HG02759 (cell line): ENCODE results near the gene HEATR5B.
A peak's percentile ranks its signal among the peaks of the same experiment; 100 is the strongest.
"Not testable (repeated sequence)": the region's sequence is repeated elsewhere in the genome, so short reads cannot be mapped to it uniquely, and the experiment has no call there.

Experiments
- ATAC-seq: cut with Tn5 transposase; IDR thresholded peaks from one replicate; pipeline ENCODE4 v1.9.1; 2021; ENCODE audit warnings: mild to moderate bottlenecking, moderate library complexity; ENCODE audit not compliant: unreplicated experiment

Gene HEATR5B

GRCh38 chr2:36988008-36988407 is 96.2 kb downstream of the HEATR5B start:
- ATAC-seq, result no peak

DNA sequence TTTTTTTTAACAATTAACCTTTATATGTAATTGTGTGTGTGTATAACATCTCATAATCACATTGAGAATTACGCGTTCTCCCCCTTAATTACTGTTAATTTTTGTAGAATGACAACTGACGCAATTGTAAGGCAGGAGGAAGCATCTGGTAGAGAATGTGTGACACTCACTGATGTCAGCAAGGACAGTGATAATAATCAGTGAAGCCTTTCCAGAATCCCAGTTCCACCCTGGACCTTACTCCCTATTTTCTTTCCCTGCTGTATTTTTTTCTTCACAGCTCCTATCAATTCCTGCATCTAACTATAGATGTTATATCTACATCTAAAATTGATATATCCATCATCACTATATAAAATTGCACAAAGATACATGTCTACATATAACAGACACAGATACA is 101.7 kb downstream of the HEATR5B start:
- no peak for ATAC-seq

DNA sequence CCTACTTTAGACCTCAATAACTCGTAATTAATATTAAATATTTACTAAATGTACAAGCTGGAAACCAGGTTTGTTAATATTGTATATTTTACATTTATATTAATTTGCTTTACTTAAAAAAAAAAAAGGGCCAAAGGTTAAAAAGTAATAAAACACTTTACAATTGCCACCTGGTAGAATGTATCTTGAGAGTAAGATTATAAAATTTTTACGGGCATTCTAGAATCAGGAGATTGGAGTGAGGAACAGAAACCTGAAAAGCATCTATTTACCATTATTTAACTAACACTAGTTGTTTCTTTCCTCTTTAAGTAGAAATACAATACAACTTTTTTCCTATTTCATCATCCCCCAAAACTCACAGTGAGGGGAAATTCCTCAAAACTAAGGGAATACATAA is 102.3 kb downstream of the HEATR5B start:
- ATAC-seq, result no peak

- not testable (repeated sequence) for ATAC-seq
Observed at GRCh38 chr2:36979007-36979406, 105.2 kb downstream of the HEATR5B start.

DNA sequence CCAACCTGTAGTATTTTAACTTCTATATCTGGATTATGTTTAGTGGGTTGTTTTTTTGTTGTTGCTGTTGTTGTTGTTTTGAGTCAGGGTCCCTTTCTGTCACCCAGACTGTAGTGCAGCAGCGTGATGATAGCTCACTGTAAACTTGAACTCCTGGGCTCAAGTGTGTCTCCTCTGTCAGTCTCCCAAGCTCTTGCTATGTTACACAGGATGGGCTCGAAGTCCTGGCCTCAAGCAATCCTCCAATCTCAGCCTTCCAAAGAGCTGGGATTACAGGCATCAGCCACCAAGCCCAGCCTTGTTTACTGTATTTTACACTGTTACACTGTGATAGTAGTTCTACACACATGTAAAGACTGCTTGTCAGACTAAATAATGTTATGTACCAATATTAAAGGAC is 108.1 kb downstream of the HEATR5B start:
- ATAC-seq, result no peak

GRCh38 chr2:36975306-36975705 is 108.9 kb downstream of the HEATR5B start:
- ATAC-seq, result no peak

GRCh38 chr2:36973320-36973719 is 110.9 kb downstream of the HEATR5B start:
- no peak for ATAC-seq

GRCh38 chr2:36971990-36972389 is 112.2 kb downstream of the HEATR5B start:
- ATAC-seq, result no peak

DNA sequence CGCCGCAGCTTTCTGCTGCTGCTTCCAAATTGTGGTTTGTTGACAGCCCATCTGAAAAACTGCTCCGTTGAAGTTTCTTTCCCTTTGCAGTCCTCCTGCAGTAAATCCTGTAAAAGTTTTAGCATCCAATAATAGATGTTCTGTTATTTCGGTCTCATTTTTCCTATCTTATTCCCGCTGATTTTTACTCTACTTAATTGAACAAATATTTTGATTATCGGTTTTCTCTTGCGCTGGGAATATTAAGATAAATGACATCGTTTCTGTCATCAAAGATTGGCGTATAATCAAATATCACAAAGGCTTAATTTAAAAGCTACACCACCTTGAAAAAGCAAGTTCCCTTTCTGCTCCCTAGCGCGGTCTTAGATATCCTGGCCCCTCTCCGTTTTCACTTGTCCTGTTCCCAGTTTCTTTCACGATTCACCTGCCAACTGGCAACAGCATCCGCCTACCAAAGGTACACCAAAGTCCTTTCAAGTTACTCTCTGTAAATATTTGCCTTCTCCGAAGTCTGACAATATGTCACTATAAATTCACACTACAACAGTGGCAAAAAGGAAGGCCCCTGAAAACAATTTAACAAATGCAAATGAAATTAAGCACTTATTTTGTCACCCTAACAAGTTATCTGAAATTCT is 116.8 kb downstream of the HEATR5B start:
- ATAC-seq, result no peak

DNA sequence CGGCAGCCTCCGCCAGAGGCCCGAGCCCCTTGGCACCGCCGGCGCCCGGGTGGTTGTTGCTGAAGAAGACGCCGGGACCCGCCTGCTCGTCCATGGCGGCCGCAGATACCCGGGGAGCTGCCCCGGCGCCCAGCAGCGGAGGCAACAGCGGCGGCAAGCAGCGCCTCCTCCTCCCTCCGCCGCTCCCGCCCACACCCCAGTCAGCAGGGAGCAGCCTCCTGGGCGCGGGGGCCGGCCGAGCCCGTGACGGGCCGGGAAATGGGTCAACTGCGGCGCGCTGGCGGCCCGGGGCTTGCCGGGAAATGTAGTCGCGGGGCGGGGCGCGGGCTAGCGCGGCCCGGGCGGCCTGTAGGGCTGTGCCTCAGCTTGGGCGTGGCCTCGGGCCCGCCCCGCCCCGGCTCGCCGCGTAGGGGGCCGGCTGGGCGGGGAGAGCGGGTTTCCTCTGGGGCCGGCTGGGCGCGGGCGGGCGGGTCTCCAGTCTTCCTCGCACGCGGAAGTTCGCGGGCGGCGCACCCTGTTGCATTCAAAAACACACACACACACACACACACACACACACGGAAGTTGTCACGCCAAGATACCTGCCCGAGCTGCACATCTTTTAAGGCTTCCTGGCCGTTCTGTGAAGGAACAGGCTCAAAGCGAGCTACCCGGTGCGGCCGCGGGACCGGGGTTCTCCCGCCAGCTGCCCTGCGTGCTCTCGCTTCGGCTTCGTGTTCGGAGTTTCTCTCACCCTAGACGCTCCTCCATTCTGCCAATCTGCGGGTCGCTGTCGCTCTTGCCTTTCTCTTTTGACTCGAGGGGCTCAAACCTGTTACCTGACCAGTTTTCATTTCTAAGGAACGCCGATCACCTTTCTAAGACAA is 117.6 kb downstream of the HEATR5B start, which contains the start of gene STRN:
Gene STRN (minus strand): TSS at position 167 of the 866 bp plus-strand sequence. CDS start 73 bp downstream, at position 94.
- peak; percentile 98 for ATAC-seq

GRCh38 chr2:36965751-36966369 is 118.3 kb downstream of the HEATR5B start:
- ATAC-seq, result peak; percentile 33

DNA sequence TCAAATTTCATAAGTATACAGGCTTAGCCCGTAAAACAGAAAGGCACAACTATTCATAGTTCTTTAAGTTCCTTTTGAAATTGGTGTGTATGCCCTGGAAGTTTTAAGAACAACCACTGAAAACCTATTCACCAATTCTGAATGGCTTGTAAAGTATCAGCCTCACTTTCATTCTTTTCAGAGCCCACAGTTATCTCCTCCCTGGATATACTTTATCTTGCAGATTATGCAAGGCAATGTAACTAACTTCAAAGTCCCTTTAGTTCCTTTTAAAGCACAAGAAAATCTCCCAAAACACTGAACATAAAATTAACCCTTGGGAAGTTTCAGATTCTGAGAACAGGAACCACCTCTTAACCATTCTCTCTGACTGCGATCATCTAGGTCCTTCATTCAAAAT is 119.0 kb downstream of the HEATR5B start:
- no peak for ATAC-seq

DNA sequence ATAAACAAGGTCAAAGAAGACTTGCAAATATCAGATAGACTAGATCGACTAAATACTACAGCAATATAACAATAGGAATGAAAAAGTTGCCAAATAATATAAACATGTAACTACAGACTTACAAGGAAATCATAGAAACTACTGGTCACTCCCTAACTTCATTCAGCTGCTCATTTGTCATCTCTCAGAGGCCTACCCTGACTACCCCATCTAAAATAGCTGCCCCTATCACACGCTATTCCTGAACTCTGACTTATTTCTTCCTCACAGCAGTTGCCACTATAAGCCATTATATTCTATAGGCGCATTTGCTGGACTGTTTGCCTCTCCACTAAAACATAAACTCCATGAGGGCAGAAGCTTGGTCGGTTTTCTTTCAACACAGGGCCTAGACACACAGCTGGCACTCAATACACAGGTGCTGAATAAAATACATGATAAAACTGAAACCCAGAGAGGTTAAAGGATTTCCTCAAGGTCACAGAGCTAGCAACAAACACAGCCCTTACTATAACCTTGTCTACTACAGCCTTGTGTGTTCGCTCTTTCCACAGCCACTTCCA is 119.6 kb downstream of the HEATR5B start:
- ATAC-seq, result no peak

- no peak for ATAC-seq
Observed at GRCh38 chr2:36963734-36964133, 120.4 kb downstream of the HEATR5B start.

- no peak for ATAC-seq
Observed at GRCh38 chr2:36963106-36963505, 121.1 kb downstream of the HEATR5B start.

- no peak for ATAC-seq
Observed at GRCh38 chr2:36960773-36961172, 123.4 kb downstream of the HEATR5B start.

GRCh38 chr2:36960005-36960675 is 124.0 kb downstream of the HEATR5B start:
- no peak for ATAC-seq

- no peak for ATAC-seq
Observed at GRCh38 chr2:36954977-36955607, 129.1 kb downstream of the HEATR5B start.

GRCh38 chr2:36952748-36953197 is 131.4 kb downstream of the HEATR5B start:
- no peak for ATAC-seq

- ATAC-seq, result no peak
Observed at GRCh38 chr2:36951574-36951973, 132.6 kb downstream of the HEATR5B start.
